Prostate gland (tissue), 2 donors: ENCODE results near the gene PRPF8. TPM values are rescaled to one million over a fixed set of nuclear protein-coding genes. Genes with fewer than 3 reads are reported as not detected.

Experiments used
- DNase-seq: peaks from one replicate; pipeline ENCODE4 v3.0.0-alpha.2; 2019; ENCODE audit warnings: low spot score
- H3K27ac ChIP-seq, 2 donors: fragments of 200-600 bp; sonication (generic); 2 replicates each; pipeline ENCODE4 v1.5.1; 2017 to 2019
- H3K27me3 ChIP-seq: fragments of 200-600 bp; sonication (generic); replicated peaks from 2 replicates; pipeline ENCODE4 v1.5.1; 2019; ENCODE audit not compliant: insufficient read depth
- H3K36me3 ChIP-seq, 2 donors: fragments of 200-600 bp; sonication (generic); 1 replicate in 1 of 2; 2 replicates in 1 of 2; pipeline versions ENCODE4 v1.5.1 to v1.8.1; 2017 to 2019
- H3K4me1 ChIP-seq: fragments of 200-600 bp; sonication (generic); replicated peaks from 2 replicates; pipeline ENCODE4 v1.5.1; 2019
- H3K4me3 ChIP-seq, 2 donors: fragments of 200-600 bp; sonication (generic); 2 replicates each; pipeline ENCODE4 v1.5.1; 2017 to 2019
- H3K9me3 ChIP-seq: fragments of 200-600 bp; sonication (generic); 2 replicates; pipeline ENCODE4 v1.5.1; 2017
- CTCF ChIP-seq, 4 experiments: fragments of 200-600 bp in 2 of 4; fragments of 450-650 bp in 2 of 4; sonication (generic) in 2 of 4; IDR thresholded peaks; 1 replicate in 3 of 4; 2 replicates in 1 of 4; pipeline ENCODE4 v1.5.1; 2016 to 2019; ENCODE audit warnings: antibody characterized with exemption in 4 of 4, mild to moderate bottlenecking in 2 of 4, moderate library complexity in 2 of 4
- POLR2A ChIP-seq: fragments of 450-650 bp; IDR thresholded peaks from one replicate; pipeline ENCODE4 v1.6.1; 2016; ENCODE audit warnings: antibody characterized with exemption, mild to moderate bottlenecking
- POLR2AphosphoS5 ChIP-seq: sonication (generic); formaldehyde crosslinking; IDR thresholded peaks from one replicate; pipeline ENCODE4 v1.6.1; 2017; ENCODE audit warnings: antibody characterized with exemption
- WGBS: methylation state at CpG from one replicate; pipeline ENCODE4 v1.1.5; 2018; 5-methylcytosine and 5-hydroxymethylcytosine counted together
- intact Hi-C: fragments of 100-400 bp; cut with DNase I; formaldehyde crosslinking; loops from one replicate; pipeline ENCODE4 v1.14.2; 2022
- total RNA-seq, 2 donors: library from RNA; depleted of rRNA; stranded (reverse); fragments of >200 nt; gene quantifications; one replicate each; pipeline ENCODE4 v1.1.0, GENCODE V29; 2016

Gene PRPF8
- total RNA-seq, 2 donors from 2014 or later: 235 to 321 TPM

GRCh38 chr17:1611715-1612114 lies 73.0 kb downstream of the PRPF8 start:
- H3K9me3 ChIP-seq: no peaks in the 10 kb centered on the region
- intact Hi-C loops: no loop called here
- WGBS: 86% methylated on average over 10 of the region's 10 CpGs
- no peak for TF ChIP-seq POLR2AphosphoS5
- TF ChIP-seq POLR2A: no peak
- H3K27me3 ChIP-seq: no peaks in the 10 kb centered on the region
- H3K4me1 ChIP-seq: no peaks in the 10 kb centered on the region
- H3K27ac ChIP-seq: no peak overlapping the region
- no peak overlapping the region for H3K4me3 ChIP-seq
- no peak for DNase-seq
- no peaks in the 10 kb centered on the region for H3K36me3 ChIP-seq

- TF ChIP-seq POLR2A (no peak), POLR2AphosphoS5 (no peak)
- no peak for DNase-seq
- intact Hi-C loops: no loop called here
- Histone ChIP-seq H3K4me1 (no peaks in the 10 kb centered on the region), H3K4me3 (no peak overlapping the region), H3K36me3 (no peaks in the 10 kb centered on the region), H3K27ac (no peak overlapping the region), H3K9me3 (no peaks in the 10 kb centered on the region), H3K27me3 (no peaks in the 10 kb centered on the region)
- 86% methylated on average over 7 of the region's 7 CpGs for WGBS
Observed at GRCh38 chr17:1608676-1609075, 76.0 kb downstream of the PRPF8 start.

- intact Hi-C loops: no loop called here
- no peak overlapping the region for H3K27ac ChIP-seq
- WGBS: 78% methylated on average over 5 of the region's 5 CpGs
Observed at GRCh38 chr17:1607971-1608320, 76.7 kb downstream of the PRPF8 start.

GRCh38 chr17:1606352-1606985 lies 78.2 kb downstream of the PRPF8 start:
- no peaks in the 10 kb centered on the region for H3K27me3 ChIP-seq
- no peak overlapping the region for H3K4me3 ChIP-seq
- intact Hi-C loops: no loop called here
- no peaks in the 10 kb centered on the region for H3K36me3 ChIP-seq
- DNase-seq: no peak
- no peaks in the 10 kb centered on the region for H3K4me1 ChIP-seq
- 83% methylated on average over 26 of the region's 26 CpGs for WGBS
- no peaks in the 10 kb centered on the region for H3K9me3 ChIP-seq
- no peak overlapping the region for H3K27ac ChIP-seq
- TF ChIP-seq CTCF (IDR thresholded peaks at IDR 0.05): no peak
- TF ChIP-seq POLR2AphosphoS5: no peak
- TF ChIP-seq POLR2A: no peak

More at GRCh38 chr17:1607971-1608320, 76.7 kb downstream of the PRPF8 start:
- TF ChIP-seq CTCF (IDR thresholded peaks at IDR 0.05) (no peak), POLR2AphosphoS5 (no peak), POLR2A (no peak)
- H3K27me3 ChIP-seq: no peaks in the 10 kb centered on the region
- H3K4me1 ChIP-seq: no peaks in the 10 kb centered on the region
- H3K4me3 ChIP-seq: no peak overlapping the region
- no peaks in the 10 kb centered on the region for H3K36me3 ChIP-seq
- no peaks in the 10 kb centered on the region for H3K9me3 ChIP-seq
- DNase-seq: no peak

GRCh38 chr17:1605681-1606351 lies 78.9 kb downstream of the PRPF8 start:
- DNase-seq: no peak
- Histone ChIP-seq H3K27ac (no peak overlapping the region), H3K36me3 (no peaks in the 10 kb centered on the region), H3K27me3 (no peaks in the 10 kb centered on the region), H3K9me3 (no peaks in the 10 kb centered on the region), H3K4me3 (no peak overlapping the region), H3K4me1 (no peaks in the 10 kb centered on the region)
- intact Hi-C loops: no loop called here
- TF ChIP-seq POLR2A: no peak
- TF ChIP-seq CTCF (IDR thresholded peaks at IDR 0.05): no peak
- no peak for TF ChIP-seq POLR2AphosphoS5
- 88% methylated on average over 19 of the region's 19 CpGs for WGBS
